GM13977 (cell line): ENCODE measurements around the gene GRAMD2A.

Experiments used
- DNase-seq: peaks from one replicate; pipeline ENCODE4 v3.0.0; 2012; ENCODE audit warnings: low spot score
- in situ Hi-C: fragments of 300-500 bp; cut with MboI; formaldehyde crosslinking; loops from one replicate; pipeline ENCODE4 v1.12.0; 2022; ENCODE audit warnings: low sequenced_read_pairs, low pct_unique_long_range_greater_than_20kb, mixed read lengths, inconsistent platforms; ENCODE audit not compliant: unreplicated experiment
- TF ChIP-seq, protein P1 (sequence below): IDR thresholded peaks from 2 replicates; pipeline ENCODE4 v1.5.1; 2012; ENCODE audit warnings: mild to moderate bottlenecking, control low read depth; ENCODE audit not compliant: insufficient read depth; ENCODE audit errors: extremely low read depth, missing control alignments

The GRAMD2A gene

DNA sequence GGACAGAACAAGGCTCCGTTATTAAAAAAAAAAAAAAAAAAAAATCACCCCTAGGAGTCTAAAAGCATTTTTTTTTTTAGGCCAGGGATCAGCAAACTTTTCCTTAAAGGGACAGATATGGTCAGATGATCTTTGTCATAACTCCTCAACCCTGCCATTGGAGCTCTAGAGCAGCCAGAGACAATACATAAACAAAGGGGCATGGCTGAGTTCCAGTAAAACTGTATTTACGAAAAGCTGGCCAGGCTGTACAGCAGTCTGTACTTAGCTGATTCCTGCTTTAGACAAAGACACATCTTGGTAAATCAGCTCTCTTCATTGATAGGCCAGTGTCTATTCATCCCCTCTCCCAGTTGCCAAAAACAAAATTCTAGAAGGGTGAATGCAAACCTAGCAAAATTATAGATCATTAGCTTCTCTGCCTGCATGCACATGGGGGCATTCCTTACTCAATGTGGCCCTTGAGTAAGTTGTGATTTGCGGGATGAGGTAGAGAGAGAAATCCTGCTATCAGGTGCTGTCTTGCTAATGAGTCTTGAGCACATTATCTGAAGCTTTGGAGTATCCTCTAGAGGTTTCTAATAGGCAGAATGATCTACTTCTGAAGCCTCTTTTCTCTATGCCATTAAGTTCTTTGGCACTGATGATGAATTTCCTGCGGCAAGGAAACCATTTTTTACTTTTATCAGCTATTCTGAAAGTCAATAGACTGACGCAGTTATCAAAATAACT is 44.2 kb downstream of the GRAMD2A start:
- TF ChIP-seq, protein P1, sequence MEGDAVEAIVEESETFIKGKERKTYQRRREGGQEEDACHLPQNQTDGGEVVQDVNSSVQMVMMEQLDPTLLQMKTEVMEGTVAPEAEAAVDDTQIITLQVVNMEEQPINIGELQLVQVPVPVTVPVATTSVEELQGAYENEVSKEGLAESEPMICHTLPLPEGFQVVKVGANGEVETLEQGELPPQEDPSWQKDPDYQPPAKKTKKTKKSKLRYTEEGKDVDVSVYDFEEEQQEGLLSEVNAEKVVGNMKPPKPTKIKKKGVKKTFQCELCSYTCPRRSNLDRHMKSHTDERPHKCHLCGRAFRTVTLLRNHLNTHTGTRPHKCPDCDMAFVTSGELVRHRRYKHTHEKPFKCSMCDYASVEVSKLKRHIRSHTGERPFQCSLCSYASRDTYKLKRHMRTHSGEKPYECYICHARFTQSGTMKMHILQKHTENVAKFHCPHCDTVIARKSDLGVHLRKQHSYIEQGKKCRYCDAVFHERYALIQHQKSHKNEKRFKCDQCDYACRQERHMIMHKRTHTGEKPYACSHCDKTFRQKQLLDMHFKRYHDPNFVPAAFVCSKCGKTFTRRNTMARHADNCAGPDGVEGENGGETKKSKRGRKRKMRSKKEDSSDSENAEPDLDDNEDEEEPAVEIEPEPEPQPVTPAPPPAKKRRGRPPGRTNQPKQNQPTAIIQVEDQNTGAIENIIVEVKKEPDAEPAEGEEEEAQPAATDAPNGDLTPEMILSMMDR: no peak
- DNase-seq: no peak
- in situ Hi-C loops: no loop called here

DNA sequence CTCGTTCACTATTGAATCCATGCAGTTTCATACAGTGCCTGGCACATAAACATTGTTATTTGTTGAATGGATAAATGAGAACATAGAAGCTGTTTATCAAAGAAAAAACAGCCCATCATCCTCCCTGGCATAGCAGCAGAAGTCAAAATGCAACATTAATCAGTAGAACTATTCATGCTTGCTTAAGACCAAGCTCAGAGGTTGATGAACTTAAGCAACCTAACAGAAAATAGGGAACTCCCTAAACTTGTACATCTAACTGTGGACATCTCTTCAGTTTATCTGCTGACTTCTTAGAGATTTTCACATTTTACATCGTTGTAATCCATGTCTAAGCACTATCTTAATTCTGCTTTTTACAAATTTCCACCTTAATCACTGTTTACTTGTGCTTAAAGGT is 50.2 kb downstream of the GRAMD2A start:
- in situ Hi-C loops: loop anchor here (10.0 kb wide), 1 partner anchor 343 kb away; no protein-coding TSS in a partner anchor

DNA sequence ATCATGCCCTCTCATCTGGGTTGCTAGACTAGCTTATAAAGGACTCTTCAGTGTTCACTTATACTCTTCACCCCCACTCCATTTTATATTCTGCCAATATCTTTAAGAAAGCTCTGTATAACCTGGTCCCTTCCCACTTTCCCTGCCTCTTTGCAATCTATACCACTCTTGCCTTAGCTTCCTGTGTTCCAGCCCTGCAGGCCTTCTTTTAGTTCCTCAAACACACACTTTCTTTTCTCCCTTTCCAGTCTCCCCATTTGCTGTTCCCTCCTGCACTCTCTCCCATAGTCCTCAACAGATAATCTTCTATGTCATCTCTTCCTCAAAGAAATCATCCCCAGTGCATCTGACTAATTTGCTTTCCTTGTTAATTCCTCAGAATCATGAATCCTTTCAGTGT is 50.7 kb downstream of the GRAMD2A start:
- TF ChIP-seq, protein P1: no peak
- in situ Hi-C loops: loop anchor here (10.0 kb wide), 1 partner anchor 342 kb away; no protein-coding TSS in a partner anchor
- no peak for DNase-seq

More for the DNA sequence above, 50.2 kb downstream of the GRAMD2A start:
- TF ChIP-seq, protein P1: no peak
- DNase-seq: no peak

DNA sequence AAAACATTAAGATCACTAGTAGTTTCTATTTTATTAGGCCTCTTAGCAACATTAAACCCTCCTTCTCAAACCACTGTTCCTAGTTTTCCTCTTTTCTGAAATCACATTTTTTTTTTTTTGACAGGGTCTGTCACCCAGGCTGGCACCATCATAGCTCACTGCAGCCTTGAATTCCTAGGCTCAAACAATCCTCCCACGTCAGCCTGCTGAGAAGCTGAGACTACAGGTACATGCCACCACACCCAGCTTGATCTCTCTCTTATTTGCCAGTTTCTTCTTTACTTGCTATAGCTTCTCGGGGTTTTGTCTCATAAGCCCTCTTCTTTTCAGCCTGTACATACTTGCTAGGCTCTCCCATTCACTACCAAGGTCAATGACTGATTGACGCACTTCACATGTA is 51.4 kb downstream of the GRAMD2A start:
- in situ Hi-C loops: loop anchor here (10.0 kb wide), 1 partner anchor 341 kb away; no protein-coding TSS in a partner anchor
- DNase-seq: no peak
- TF ChIP-seq, protein P1: no peak

DNA sequence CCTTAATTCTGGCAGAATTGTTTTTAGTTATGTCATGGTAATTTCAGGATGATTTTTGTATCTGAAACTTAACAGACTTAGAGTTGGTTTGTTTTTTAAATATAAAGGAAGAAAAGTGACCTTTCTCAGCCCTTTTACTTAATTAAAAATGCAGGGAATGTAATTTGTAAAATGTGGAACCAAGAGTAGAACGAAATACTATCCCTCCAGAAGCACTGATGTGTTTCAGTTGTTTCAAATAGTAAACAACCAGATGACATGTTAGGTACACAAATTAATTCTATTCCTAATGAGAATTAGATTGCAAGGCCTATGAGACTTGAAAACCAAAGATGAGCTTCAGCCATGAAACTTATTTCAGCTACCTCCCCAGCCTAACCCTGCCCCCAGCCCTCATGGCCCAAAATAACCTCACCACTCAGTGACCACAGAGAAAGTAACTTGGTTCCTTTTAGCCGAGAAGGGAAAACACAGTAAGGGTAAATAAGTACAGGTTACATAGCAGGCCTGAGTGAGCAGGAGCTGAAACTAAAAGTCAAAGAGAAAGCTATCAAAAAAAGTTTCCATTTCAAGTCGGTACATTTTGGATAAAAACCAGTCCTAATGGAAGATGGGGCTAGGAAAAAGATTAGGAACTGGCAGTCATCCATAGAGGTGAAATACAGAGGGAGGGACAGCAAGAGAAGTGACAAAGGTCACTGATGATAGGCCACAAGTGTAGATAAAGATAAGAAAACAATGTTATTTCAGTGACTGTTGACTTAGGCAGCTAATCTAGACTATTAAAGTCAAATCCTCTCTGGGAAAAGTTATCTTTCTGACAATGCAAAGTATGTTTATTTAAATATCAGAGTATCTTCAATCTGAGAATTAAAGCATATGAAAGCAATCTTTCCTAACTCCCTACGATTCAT is 56.2 kb downstream of the GRAMD2A start:
- in situ Hi-C loops: loop anchor here (10.0 kb wide), 1 partner anchor 337 kb away; no protein-coding TSS in a partner anchor
- DNase-seq: peak; percentile 83
- TF ChIP-seq, protein P1: no peak

DNA sequence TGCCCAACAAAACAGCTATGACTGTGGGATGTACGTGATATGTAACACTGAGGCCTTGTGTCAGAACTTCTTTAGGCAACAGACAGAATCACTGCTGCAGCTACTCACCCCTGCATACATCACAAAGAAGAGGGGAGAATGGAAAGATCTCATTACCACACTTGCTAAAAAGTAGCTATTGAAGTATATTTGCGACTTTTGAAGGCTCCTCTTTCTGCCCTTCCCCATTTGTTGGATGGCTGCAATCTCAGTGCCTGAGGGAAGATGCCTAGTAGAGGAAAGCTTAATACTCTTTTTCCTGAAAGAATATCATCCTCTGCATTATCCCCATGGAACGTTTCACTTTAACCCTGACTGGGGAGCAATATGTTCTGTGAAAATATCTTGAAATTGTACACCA is 57.5 kb downstream of the GRAMD2A start:
- in situ Hi-C loops: loop anchor here (10.0 kb wide), 1 partner anchor 335 kb away; no protein-coding TSS in a partner anchor
- TF ChIP-seq, protein P1: no peak
- DNase-seq: no peak
